ENCODE data around the gene CPPED1. TPM values are rescaled to one million over a fixed set of nuclear protein-coding genes. Genes with fewer than 3 reads are reported as not detected.

The CPPED1 gene
- total RNA-seq, 1 experiment from 2014 or later: 7.9 TPM

DNA sequence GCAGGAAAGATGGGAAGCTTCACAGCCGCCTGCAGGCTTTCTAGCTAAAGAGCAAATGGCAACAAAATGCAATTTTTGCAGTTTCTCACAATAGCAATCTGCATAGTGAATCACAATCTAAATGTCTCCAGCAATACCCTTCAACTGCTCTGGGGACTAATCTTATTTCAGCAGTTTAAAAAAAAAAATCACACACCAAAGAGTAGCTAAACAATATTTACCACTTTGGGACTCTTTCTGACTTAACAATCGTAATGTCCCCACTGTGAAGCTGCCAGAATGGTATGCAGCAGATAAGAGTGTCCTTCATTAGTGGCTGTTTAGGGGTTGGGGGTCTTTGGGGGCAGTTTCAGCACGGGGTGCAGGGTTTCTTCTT lies 9.8 kb downstream of the CPPED1 start:
- no peak overlapping the region for H3T11ph ChIP-seq (ENCODE audit: low read length)
- H2AK5ac ChIP-seq (ENCODE audit: insufficient read length, low read length): no peak overlapping the region
- no peak overlapping the region for H4K91ac ChIP-seq (ENCODE audit: insufficient read length, low read depth, low read length)
- TF ChIP-seq CTCF (conservative IDR thresholded peaks at IDR 0.05): no peak
- no peaks in the 10 kb centered on the region for H3K79me2 ChIP-seq (ENCODE audit: insufficient read depth, low read length)
- Mint-ChIP-seq H3K4me3 (no peak overlapping the region), H3K4me1 (peaks cover 14 to 16% of the 10 kb centered on the region in 2 experiments), H3K27me3 (ENCODE audit: low read depth) (no peaks in the 10 kb centered on the region), H3K27ac (no peak overlapping the region; a peak in 1 of 7 replicates), H3K9me3 (no peaks in the 10 kb centered on the region), H3K36me3 (ENCODE audit: insufficient read depth in 1 of 3, low read depth in 3 of 3) (peaks cover 0 to 3% (median 0%) of the 10 kb centered on the region in 3 experiments; a peak in 4 of 7 replicates)
- no peaks in the 10 kb centered on the region for H3K23me2 ChIP-seq (ENCODE audit: insufficient read length, low read depth, low read length, poor library complexity, severe bottlenecking)
- no peak overlapping the region for H2AFZ ChIP-seq (ENCODE audit: low read length)
- H3K27me3 ChIP-seq (ENCODE audit: insufficient read depth, low read length): no peaks in the 10 kb centered on the region
- no peak overlapping the region for H2BK12ac ChIP-seq (ENCODE audit: insufficient read length, low read depth, low read length)
- H3K9ac ChIP-seq (ENCODE audit: extremely low read depth, insufficient read length, low read length): no peak overlapping the region
- no peaks in the 10 kb centered on the region for H3K79me1 ChIP-seq (ENCODE audit: insufficient read depth, low read depth, low read length, poor library complexity, severe bottlenecking)
- H4K20me1 ChIP-seq (ENCODE audit: control insufficient read depth, insufficient read depth, insufficient read length): no peaks in the 10 kb centered on the region
- no peak overlapping the region for H3K4me2 ChIP-seq (ENCODE audit: insufficient read depth, insufficient read length, low read length)
- H3K56ac ChIP-seq (ENCODE audit: insufficient read length, low read depth, low read length): no peak overlapping the region
- H2BK5ac ChIP-seq (ENCODE audit: insufficient read length, low read length): no peak overlapping the region
- no peak overlapping the region for H3K23ac ChIP-seq (ENCODE audit: insufficient read length, low read depth, low read length)
- H2BK20ac ChIP-seq (ENCODE audit: low read depth, low read length, poor library complexity, severe bottlenecking): no peak overlapping the region
- no peak overlapping the region for H3K27ac ChIP-seq (ENCODE audit: insufficient read length, low read depth, low read length)
- no peak overlapping the region for H2BK120ac ChIP-seq (ENCODE audit: low read depth, low read length, poor library complexity, severe bottlenecking)
- no peak overlapping the region for H3K14ac ChIP-seq (ENCODE audit: insufficient read depth, low read length)
- H3K4ac ChIP-seq (ENCODE audit: low read depth, low read length): no peak overlapping the region
- no peak overlapping the region for H4K8ac ChIP-seq (replicated peaks; ENCODE audit: insufficient read length, low read depth, low read length)
- no CpG with 5 or more reads among the region's 3 CpGs for WGBS (ENCODE audit: extremely low coverage, insufficient read length, low lambda C conversion rate)
- H4K5ac ChIP-seq (ENCODE audit: insufficient read length, low read depth, low read length): no peak overlapping the region
- no peak overlapping the region for H3K18ac ChIP-seq (ENCODE audit: insufficient read length, low read depth, low read length)
- no peak for DNase-seq
- H3K4me1 ChIP-seq (ENCODE audit: insufficient read depth, low read length): no peaks in the 10 kb centered on the region; the same call in 1 of the 2 replicates
- H2BK15ac ChIP-seq (ENCODE audit: low read depth, low read length): no peak overlapping the region
- no peaks in the 10 kb centered on the region for H3K9me3 ChIP-seq (ENCODE audit: control insufficient read depth, low read depth, low read length)
